ENCODE data around the gene SERINC4. TPM values are rescaled to one million over a fixed set of nuclear protein-coding genes. Genes with fewer than 3 reads are reported as not detected.
A peak's percentile ranks its signal among the peaks of the same experiment; 100 is the strongest.

The SERINC4 gene
- total RNA-seq, 1 donor from 2014 or later = not detected

- no peak for DNase-seq (ENCODE audit: low spot score)
These were observed 3.5 kb downstream of the SERINC4 start for GRCh38 chr15:43796566-43796965.

DNA sequence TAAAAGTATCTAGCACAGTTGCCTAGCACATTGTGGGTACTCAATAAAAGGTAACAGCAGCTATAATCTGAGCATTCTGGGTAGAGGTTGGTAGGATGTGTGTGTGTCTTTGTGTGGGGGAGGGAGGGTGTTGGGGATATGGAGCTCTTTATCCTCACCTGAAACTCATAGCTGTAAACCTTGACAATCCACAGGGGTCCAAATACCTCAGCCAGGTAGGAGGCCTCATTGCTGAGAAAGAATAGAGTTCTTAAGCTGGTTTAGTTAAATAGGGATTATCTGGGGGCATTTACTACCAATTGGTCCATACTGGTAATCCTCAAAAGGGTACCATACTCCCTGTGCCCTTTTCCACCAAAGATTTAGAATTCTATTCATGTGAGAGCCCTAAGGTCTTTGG lies 4.0 kb downstream of the SERINC4 start:
- no peak for DNase-seq (ENCODE audit: low spot score)

DNA sequence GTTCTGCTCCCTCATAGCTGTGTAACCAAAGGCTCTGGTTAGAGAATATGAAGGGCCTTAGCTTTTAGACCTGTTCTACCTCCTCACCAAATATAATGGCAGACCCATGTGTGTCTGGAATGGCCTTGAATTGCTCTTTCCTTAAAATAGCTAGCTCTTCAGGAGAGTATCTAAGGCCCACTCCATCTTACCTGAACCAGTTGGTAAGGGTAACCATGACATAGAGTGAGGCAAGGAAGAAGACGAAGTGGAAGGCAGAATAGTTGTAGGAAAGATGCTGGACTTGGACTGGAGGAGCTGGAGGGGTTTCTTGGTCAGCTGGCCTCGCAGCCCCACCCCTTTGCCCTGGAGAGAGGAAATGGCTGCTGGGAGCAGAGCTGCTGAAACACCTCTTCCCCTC lies 4.8 kb downstream of the SERINC4 start:
- DNase-seq (ENCODE audit: low spot score) = no peak

DNA sequence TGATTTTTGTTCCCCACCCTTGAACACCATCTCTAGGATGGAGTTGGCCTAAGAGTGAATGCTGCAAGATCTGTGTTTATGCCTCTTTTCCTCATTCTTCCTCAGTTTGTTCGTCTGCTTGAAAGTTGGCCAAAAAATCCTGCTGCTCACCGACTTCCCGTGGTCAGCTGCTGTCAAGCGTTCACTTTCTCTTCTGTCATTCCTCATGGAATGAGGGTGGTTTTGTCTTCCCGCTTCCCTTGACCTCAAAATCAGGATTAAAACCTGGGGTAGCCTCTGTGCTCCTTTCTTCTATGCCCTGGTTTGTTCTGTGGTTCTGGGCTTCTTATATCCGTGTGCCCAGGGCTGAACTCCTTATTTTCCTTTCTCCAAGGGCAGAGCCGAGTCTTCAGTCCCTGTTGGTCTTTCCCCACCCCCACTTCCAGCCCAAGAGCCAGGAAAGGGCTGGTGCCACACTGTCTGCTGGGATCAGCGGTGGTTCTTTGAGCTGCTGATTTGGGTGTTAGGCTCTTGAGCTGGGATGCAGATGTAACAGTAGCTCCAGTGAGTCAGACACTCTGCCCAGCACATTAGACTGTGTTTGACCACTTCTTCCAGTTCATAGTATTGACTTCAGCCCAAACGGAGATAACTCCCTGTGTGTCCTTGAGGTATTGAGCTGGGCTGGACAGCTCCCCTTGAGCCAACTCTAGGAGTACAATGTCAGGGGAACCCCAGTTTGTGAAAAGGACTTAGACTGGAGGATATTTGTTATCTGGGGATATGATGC lies 5.6 kb downstream of the SERINC4 start:
- DNase-seq (ENCODE audit: low spot score) = no peak

GRCh38 chr15:43793647-43794046 lies 6.4 kb downstream of the SERINC4 start:
- DNase-seq (ENCODE audit: low spot score) = no peak

DNA sequence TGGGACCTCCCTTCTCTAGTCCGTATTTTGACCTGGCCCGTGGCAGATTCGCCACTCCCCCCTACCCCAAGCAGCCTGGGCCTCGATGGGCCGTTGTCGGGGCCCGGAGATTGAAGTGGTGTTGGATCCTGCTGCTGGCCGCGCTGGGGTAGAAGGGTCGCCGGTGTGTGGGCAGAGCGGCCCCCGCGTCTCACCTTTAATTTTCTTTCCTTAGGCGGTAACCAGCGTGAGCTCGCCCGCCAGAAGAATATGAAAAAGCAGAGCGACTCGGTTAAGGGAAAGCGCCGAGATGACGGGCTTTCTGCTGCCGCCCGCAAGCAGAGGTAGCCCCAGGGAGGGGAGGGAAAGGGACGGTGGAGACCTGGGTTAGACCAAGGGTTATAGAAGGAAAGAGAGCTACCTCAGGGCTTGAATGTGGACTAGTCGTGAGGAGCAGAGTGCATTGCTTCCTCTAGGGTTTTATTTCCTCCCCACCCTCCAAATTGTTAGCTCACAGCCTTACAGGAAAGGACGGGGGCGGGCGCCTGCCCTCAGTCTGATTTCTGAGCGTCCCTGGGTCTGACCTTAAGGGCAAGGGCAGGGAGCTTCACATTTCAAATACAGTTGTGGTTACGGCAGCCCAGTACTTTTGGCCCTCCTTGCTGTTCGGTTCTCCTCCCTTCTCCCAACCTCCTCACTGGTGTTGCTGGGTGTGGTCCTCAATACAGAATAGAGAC lies 7.1 kb downstream of the SERINC4 start:
- peak; percentile 35 for DNase-seq (ENCODE audit: low spot score)

- peak; percentile 100 for DNase-seq (ENCODE audit: low spot score)
These were observed 7.8 kb downstream of the SERINC4 start, which contains the start of gene SERF2 for GRCh38 chr15:43791993-43792760. Gene SERF2, plus strand, starts transcription at chr15:43792320. Its CDS starts 57 bp downstream, at chr15:43792377.

DNA sequence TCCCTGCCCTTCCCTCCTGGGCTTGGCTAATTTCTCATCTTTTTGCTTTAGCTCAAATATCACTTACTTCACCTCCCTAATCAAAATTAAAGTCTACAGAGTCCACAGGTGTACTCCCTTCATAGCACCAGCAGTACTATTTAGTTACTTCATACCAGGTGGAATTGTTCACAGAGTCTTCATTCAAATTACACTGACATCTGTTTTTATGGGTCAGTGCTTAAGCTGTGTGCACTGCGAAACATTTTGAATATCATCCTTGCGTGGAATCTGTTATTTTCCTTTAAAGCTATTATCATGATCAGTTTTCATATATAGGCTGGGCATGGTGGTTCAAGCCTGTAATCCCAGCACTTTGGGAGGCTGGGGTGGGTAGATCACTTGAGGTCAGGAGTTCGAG lies 10.6 kb downstream of the SERINC4 start:
- DNase-seq (ENCODE audit: low spot score) = no peak

DNA sequence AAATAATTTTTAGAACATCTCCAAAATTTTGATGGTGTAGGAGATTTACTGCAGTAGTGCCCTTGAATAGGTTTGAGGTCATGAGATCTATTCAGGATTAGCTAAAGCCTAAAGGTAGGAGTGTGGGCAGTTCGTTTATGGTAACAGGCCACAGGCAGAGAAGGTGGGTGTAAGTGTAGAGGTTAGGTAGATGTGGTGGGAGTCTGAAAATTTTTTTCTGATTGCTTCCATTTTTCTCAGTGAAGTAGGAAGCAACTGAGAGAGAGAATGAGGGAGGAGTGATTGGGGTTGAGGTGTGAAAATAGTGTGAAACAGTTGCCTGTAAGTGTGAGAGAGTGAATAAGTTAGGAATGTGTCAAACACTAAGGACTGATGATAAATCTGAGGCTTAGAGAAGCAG lies 21.0 kb downstream of the SERINC4 start:
- no peak for DNase-seq (ENCODE audit: low spot score)

DNA sequence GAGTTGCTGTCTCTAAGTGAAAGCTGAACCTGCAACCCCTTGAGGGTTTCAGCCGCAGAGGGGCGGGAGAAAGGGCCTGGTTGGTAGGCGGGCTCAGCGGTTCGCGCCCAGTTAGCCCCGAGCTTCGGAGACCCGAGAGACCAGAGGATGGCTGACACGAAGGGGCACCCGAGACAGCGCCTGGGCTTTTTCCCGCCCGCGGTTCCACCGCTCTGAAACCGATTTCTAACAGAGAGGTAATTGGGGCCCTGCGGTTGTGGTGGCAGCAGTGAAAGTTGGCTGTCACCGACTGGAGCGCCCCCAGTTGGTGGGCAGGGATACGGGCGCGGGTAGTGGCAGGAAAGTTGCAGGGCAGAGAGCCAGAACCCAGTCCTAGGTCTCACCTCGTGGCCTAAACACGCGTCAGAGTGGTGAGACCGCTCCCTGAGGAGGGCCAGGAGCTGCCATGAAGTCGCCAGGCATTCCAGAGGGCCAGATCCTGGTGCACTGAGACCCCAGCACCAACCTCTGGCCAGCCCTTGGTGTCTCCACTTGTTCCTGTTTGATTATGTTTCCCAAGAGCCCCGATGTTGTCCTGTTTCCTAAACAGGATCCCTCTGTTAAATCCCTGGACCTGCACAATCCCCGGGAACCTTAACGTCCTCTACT lies 22.6 kb downstream of the SERINC4 start:
- DNase-seq (ENCODE audit: low spot score) = peak; percentile 87

- DNase-seq (ENCODE audit: low spot score) = peak; percentile 86
These were observed 23.2 kb downstream of the SERINC4 start, which contains the start of gene ELL3 for GRCh38 chr15:43776718-43777266. Gene ELL3, minus strand, starts transcription at chr15:43776966. Its CDS starts 65 bp downstream, at chr15:43776901.

DNA sequence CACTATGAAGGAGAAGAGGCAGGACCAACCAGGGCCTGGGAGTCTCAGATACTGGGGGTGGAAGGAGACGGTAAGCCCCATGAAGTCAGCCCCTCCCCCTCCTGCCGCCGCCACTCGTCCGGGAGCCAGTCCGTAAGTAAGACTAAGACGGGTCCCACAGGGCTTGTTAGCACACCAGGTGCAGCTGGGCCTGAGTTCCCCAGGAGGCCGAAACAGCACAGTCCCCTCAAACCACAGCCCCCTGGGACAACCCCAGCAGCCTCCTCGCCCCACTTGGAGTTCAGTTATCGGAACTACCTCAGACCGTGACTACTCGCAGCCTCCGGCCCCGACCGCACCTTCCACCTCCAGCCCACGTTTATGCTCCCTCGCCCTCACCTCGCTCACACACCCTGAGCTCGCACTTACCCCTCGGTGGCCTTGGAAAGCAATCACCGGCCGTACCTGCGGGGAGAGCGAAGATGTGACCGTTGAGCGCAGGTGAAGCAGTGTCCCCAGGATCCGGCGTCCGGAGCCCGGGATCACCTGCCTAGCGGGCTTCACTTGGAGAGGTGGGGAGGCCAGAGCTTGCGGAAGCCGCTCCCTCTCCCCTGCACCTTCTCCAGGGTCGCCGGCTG lies 23.8 kb downstream of the SERINC4 start:
- DNase-seq (ENCODE audit: low spot score) = no peak

- DNase-seq (ENCODE audit: low spot score) = no peak
These were observed 24.5 kb downstream of the SERINC4 start for GRCh38 chr15:43775411-43775965.

- DNase-seq (ENCODE audit: low spot score) = no peak
These were observed 26.0 kb downstream of the SERINC4 start for GRCh38 chr15:43774062-43774461.

GRCh38 chr15:43772624-43773023 lies 27.4 kb downstream of the SERINC4 start:
- no peak for DNase-seq (ENCODE audit: low spot score)

DNA sequence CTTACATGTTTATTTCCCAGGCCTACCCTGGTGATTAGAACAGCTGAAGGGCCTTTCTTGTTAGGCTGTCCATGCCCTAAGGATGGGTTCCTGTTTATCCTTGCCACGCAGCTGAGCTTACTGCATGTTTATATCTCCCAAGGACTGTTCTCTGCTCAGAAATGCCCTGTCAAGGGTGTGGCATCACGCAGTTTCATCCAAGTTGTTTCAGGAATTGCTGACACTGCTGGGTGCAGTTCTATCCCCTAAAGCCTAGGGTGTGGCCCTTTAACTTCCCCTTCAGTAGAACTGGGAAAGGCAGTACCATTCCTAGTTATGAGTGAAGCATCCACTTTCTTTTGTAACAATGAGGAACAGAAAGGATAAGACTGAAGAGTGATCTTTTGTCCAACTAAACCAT lies 28.2 kb downstream of the SERINC4 start:
- DNase-seq (ENCODE audit: low spot score) = peak; percentile 75

- DNase-seq (ENCODE audit: low spot score) = peak; percentile 54
These were observed 30.3 kb downstream of the SERINC4 start for GRCh38 chr15:43769584-43770228.

GRCh38 chr15:43763819-43764446 lies 36.1 kb downstream of the SERINC4 start:
- DNase-seq (ENCODE audit: low spot score) = no peak

DNA sequence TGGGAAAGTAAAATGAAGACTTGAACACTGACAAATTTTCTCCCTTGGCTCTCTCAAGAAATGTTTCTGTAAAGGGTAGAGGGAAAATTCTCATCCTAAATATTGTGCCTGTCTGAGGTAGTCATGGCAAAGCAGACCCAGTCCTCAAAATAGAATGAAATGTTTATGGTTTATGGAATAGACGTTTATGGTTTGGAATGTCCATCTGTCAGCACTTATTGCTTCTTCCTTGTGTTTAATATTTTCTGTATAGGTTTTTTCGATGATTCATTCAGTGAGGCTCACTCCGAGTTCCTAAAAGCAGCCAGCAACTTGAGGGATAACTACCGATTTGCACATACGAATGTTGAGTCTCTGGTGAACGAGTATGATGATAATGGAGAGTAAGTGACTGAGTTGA lies 37.2 kb downstream of the SERINC4 start:
- no peak for DNase-seq (ENCODE audit: low spot score)

- no peak for DNase-seq (ENCODE audit: low spot score)
These were observed 48.1 kb downstream of the SERINC4 start for GRCh38 chr15:43751885-43752284.
